Subcutaneous adipose tissue (tissue), 4 donors: Measurements from ENCODE around the gene DCDC2C. TPM values are rescaled to one million over a fixed set of nuclear protein-coding genes. Genes with fewer than 3 reads are reported as not detected.

Experiments
- CTCF ChIP-seq: fragments of 450-650 bp; IDR thresholded peaks from one replicate; pipeline ENCODE4 v1.5.1; 2016; ENCODE audit warnings: low read depth, mild to moderate bottlenecking, control low read depth, antibody characterized with exemption, moderate library complexity
- total RNA-seq, 4 donors: library from RNA; depleted of rRNA; stranded (reverse); fragments of >200 nt; gene quantifications; one replicate each; pipeline ENCODE4 v1.1.0, GENCODE V29; 2016

DCDC2C gene
- total RNA-seq: not detected

GRCh38 chr2:3703236-3703756 is at the start of gene DCDC2C:
DCDC2C (plus strand) TSS chr2:3703575; CDS start chr2:3703752, 177 bp downstream.
- no peak for TF ChIP-seq CTCF

GRCh38 chr2:3654011-3654410 is 49.4 kb upstream of the DCDC2C start:
- no peak for TF ChIP-seq CTCF

GRCh38 chr2:3654531-3655225 is 48.7 kb upstream of the DCDC2C start:
- no peak for TF ChIP-seq CTCF

GRCh38 chr2:3655871-3656761 is 47.3 kb upstream of the DCDC2C start:
- TF ChIP-seq CTCF: no peak

DNA sequence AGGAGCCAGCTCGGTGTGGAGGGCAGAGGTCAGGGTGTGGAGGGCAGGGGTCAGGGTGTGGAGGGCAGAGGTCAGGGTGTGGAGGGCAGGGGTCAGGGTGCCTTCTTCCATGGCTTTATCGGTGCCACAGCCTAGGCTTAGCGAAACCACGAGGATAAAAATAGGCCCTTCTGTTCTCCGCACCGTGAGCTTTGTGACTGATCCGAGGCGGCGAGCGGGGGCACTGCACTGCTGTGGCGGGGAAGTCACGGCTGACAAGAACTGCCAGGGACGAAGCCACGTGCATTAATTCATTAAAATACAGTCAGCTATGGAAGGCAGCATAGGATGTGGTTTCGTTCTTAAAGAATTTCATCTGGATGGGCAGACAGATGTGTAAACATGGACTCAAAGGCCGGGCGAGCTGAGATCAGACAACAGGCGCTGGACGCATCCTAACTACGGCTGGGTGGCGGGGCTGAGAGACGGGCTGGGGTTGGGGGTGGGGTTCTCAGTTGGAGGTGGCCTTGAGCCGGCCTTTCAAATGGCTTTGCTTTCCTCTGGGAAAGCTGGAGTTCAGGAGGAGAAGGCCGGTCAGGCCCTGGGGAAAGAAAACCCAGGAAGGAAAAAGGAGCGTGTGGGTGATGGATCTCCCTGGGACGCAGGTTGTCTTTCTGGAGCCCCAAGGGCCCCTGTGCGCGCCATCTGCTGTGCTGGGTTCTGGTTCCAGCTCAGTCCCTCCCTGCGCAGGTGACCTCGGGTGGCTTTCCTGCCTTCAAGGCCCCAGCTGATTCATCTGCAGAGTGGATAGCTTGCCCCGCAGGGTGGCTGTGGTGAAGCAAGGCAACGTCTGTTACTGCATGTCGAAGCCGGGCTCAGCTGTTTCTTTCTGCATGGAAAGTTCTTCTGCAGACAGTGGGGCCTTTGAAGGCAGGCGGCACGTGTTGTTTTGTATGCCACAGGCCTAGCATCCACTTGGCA is 46.3 kb upstream of the DCDC2C start:
- no peak for TF ChIP-seq CTCF

DNA sequence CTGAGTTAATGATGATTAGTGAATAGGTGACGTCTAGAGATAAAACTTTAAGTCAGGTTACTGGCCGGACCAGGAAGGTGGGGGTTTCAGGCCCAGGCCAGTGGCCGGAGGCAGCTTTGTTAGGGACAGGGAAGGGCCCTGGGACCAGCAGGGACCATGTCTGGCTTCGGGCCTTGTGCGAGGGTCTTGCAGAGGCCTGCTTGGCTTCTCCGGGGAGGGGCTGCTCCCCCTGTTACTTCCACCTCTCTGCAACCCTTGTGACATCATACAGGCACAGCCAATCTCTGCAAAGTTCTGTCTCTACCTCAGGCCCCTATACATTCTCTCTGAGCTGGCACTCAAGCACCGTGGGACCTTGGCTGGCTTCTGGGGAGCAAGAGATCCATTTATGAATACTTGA is 45.5 kb upstream of the DCDC2C start, which contains the start of gene ALLC:
TSS of gene ALLC (plus strand) at position 320 of the 400 bp plus-strand sequence. CDS start 12,958 bp downstream, outside the sequence.
- TF ChIP-seq CTCF: no peak
